ENCODE results near the gene EIF4EBP2. TPM values are rescaled to one million over a fixed set of nuclear protein-coding genes. Genes with fewer than 3 reads are reported as not detected.

Gene EIF4EBP2
- total RNA-seq, 1 experiment from 2014 or later: 112 TPM

DNA sequence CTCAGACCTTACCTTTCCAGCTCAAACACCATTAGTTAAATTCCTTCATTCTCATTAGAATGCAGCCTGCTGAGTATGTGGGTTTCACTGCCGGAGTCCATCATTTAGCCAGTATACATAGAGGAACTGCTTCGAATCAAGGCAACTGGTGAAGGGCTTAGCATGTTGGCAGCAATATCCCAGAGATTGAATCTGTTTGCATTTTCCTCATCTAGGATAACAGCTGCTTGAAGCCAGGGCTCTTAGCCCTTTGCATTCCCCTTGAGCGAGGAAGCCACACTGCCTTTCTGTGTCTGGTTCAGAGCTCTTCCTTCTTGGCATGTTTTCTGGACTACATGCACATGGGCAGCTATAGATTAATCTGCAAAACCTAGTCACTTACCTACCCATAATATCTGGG, 22.9 kb downstream of the EIF4EBP2 start:
- CTCF ChIA-PET: interaction anchor here (0.6 to 2.5 kb wide), 8 partner anchors 11 to 205 kb away, joined by 3 to 12 read pairs (median 4); no protein-coding TSS in a partner anchor
- Mint-ChIP-seq H3K4me3 (no peak overlapping the region), H3K36me3 (peaks cover 43% of the 10 kb centered on the region), H3K27me3 (ENCODE audit: low read depth) (no peaks in the 10 kb centered on the region), H3K4me1 (peaks cover 45% of the 10 kb centered on the region), H3K9me3 (no peaks in the 10 kb centered on the region), H3K27ac (peak overlapping the region; percentile 68; the same call in 1 of the 2 replicates)
- DNase-seq (ENCODE audit: low spot score) (no peak), ATAC-seq (peak; percentile 34)
- POLR2A ChIA-PET: no interaction called here
- TF ChIP-seq, protein P1, sequence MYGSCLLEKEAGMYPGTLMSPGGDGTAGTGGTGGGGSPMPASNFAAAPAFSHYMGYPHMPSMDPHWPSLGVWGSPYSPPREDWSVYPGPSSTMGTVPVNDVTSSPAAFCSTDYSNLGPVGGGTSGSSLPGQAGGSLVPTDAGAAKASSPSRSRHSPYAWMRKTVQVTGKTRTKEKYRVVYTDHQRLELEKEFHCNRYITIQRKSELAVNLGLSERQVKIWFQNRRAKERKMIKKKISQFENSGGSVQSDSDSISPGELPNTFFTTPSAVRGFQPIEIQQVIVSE (CRISPR knock-in tag; IDR thresholded peaks at IDR 0.05; ENCODE audit: borderline replicate concordance): no peak
- TF ChIP-seq ESRRA (CRISPR knock-in tag; IDR thresholded peaks at IDR 0.05; ENCODE audit: borderline replicate concordance) (no peak), PRRX2 (CRISPR knock-in tag; IDR thresholded peaks at IDR 0.05) (no peak), ZNF138 (CRISPR knock-in tag; conservative IDR thresholded peaks at IDR 0.05) (no peak), ETV6 (CRISPR knock-in tag; IDR thresholded peaks at IDR 0.05) (no peak), IRF2 (CRISPR knock-in tag; IDR thresholded peaks at IDR 0.05; ENCODE audit: borderline replicate concordance, low read depth) (no peak), EMX1 (CRISPR knock-in tag; IDR thresholded peaks at IDR 0.05) (no peak), ZNF121 (CRISPR knock-in tag; IDR thresholded peaks at IDR 0.05) (no peak), KAT7 (CRISPR knock-in tag; IDR thresholded peaks at IDR 0.05; ENCODE audit: borderline replicate concordance) (no peak), CBFB (CRISPR knock-in tag; IDR thresholded peaks at IDR 0.05; ENCODE audit: low read depth) (no peak), ZNF232 (CRISPR knock-in tag; IDR thresholded peaks at IDR 0.05) (no peak)
- TF ChIP-seq, protein P2, sequence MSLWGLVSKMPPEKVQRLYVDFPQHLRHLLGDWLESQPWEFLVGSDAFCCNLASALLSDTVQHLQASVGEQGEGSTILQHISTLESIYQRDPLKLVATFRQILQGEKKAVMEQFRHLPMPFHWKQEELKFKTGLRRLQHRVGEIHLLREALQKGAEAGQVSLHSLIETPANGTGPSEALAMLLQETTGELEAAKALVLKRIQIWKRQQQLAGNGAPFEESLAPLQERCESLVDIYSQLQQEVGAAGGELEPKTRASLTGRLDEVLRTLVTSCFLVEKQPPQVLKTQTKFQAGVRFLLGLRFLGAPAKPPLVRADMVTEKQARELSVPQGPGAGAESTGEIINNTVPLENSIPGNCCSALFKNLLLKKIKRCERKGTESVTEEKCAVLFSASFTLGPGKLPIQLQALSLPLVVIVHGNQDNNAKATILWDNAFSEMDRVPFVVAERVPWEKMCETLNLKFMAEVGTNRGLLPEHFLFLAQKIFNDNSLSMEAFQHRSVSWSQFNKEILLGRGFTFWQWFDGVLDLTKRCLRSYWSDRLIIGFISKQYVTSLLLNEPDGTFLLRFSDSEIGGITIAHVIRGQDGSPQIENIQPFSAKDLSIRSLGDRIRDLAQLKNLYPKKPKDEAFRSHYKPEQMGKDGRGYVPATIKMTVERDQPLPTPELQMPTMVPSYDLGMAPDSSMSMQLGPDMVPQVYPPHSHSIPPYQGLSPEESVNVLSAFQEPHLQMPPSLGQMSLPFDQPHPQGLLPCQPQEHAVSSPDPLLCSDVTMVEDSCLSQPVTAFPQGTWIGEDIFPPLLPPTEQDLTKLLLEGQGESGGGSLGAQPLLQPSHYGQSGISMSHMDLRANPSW (CRISPR knock-in tag; conservative IDR thresholded peaks at IDR 0.05; ENCODE audit: low read depth): no peak
- TF ChIP-seq, protein P3, sequence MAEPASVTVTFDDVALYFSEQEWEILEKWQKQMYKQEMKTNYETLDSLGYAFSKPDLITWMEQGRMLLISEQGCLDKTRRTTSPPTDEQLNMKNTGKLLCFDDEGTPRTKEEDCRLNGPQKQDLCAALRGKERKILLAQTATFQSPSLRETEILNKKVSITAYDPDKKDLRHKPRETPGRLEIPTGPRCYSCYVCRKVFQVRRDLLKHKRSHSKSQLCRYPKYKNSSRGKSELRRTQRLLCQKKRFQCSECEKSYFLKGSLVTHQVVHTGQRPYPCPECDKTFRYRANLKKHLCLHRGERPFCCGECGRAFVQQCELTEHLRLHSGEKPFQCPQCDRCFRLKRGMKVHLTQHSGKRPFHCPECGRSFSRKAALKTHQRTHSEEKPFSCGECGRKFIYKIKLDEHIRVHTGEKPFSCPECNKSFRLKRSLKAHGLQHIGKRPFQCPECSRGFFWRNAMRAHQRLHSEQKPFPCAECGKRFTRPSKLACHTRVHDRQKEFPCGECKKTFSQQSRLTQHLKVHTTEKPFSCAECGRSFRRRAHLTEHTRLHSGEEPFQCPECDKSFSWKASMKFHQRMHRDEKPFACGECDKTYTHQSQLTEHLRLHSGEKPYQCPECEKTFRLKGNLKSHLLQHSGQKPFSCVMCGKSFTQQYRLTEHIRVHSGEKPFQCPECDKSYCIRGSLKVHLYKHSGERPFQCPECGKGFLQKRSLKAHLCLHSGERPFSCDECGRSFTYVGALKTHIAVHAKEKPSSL (CRISPR knock-in tag; conservative IDR thresholded peaks at IDR 0.05): no peak
- TF ChIP-seq, protein P4, sequence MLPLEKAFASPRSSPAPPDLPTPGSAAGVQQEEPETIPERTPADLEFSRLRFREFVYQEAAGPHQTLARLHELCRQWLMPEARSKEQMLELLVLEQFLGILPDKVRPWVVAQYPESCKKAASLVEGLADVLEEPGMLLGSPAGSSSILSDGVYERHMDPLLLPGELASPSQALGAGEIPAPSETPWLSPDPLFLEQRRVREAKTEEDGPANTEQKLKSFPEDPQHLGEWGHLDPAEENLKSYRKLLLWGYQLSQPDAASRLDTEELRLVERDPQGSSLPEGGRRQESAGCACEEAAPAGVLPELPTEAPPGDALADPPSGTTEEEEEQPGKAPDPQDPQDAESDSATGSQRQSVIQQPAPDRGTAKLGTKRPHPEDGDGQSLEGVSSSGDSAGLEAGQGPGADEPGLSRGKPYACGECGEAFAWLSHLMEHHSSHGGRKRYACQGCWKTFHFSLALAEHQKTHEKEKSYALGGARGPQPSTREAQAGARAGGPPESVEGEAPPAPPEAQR (CRISPR knock-in tag; IDR thresholded peaks at IDR 0.05): no peak
- TF ChIP-seq, protein P5, sequence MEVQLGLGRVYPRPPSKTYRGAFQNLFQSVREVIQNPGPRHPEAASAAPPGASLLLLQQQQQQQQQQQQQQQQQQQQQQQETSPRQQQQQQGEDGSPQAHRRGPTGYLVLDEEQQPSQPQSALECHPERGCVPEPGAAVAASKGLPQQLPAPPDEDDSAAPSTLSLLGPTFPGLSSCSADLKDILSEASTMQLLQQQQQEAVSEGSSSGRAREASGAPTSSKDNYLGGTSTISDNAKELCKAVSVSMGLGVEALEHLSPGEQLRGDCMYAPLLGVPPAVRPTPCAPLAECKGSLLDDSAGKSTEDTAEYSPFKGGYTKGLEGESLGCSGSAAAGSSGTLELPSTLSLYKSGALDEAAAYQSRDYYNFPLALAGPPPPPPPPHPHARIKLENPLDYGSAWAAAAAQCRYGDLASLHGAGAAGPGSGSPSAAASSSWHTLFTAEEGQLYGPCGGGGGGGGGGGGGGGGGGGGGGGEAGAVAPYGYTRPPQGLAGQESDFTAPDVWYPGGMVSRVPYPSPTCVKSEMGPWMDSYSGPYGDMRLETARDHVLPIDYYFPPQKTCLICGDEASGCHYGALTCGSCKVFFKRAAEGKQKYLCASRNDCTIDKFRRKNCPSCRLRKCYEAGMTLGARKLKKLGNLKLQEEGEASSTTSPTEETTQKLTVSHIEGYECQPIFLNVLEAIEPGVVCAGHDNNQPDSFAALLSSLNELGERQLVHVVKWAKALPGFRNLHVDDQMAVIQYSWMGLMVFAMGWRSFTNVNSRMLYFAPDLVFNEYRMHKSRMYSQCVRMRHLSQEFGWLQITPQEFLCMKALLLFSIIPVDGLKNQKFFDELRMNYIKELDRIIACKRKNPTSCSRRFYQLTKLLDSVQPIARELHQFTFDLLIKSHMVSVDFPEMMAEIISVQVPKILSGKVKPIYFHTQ (CRISPR knock-in tag; IDR thresholded peaks at IDR 0.05): no peak
- TF ChIP-seq, protein P6, sequence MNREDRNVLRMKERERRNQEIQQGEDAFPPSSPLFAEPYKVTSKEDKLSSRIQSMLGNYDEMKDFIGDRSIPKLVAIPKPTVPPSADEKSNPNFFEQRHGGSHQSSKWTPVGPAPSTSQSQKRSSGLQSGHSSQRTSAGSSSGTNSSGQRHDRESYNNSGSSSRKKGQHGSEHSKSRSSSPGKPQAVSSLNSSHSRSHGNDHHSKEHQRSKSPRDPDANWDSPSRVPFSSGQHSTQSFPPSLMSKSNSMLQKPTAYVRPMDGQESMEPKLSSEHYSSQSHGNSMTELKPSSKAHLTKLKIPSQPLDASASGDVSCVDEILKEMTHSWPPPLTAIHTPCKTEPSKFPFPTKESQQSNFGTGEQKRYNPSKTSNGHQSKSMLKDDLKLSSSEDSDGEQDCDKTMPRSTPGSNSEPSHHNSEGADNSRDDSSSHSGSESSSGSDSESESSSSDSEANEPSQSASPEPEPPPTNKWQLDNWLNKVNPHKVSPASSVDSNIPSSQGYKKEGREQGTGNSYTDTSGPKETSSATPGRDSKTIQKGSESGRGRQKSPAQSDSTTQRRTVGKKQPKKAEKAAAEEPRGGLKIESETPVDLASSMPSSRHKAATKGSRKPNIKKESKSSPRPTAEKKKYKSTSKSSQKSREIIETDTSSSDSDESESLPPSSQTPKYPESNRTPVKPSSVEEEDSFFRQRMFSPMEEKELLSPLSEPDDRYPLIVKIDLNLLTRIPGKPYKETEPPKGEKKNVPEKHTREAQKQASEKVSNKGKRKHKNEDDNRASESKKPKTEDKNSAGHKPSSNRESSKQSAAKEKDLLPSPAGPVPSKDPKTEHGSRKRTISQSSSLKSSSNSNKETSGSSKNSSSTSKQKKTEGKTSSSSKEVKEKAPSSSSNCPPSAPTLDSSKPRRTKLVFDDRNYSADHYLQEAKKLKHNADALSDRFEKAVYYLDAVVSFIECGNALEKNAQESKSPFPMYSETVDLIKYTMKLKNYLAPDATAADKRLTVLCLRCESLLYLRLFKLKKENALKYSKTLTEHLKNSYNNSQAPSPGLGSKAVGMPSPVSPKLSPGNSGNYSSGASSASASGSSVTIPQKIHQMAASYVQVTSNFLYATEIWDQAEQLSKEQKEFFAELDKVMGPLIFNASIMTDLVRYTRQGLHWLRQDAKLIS (CRISPR knock-in tag; IDR thresholded peaks at IDR 0.05; ENCODE audit: borderline replicate concordance): no peak
- TF ChIP-seq, protein P7, sequence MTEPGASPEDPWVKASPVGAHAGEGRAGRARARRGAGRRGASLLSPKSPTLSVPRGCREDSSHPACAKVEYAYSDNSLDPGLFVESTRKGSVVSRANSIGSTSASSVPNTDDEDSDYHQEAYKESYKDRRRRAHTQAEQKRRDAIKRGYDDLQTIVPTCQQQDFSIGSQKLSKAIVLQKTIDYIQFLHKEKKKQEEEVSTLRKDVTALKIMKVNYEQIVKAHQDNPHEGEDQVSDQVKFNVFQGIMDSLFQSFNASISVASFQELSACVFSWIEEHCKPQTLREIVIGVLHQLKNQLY (CRISPR knock-in tag; IDR thresholded peaks at IDR 0.05): no peak
- TF ChIP-seq, protein P8, sequence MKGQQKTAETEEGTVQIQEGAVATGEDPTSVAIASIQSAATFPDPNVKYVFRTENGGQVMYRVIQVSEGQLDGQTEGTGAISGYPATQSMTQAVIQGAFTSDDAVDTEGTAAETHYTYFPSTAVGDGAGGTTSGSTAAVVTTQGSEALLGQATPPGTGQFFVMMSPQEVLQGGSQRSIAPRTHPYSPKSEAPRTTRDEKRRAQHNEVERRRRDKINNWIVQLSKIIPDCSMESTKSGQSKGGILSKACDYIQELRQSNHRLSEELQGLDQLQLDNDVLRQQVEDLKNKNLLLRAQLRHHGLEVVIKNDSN (CRISPR knock-in tag; IDR thresholded peaks at IDR 0.05): no peak
